GM12873 (cell line): ENCODE measurements around the gene COG3.

Experiments
- CTCF ChIP-seq: IDR thresholded peaks from 2 replicates; pipeline ENCODE4 v1.5.1; 2012; ENCODE audit warnings: low read depth, mild to moderate bottlenecking, moderate library complexity, low read length, control low read depth; ENCODE audit not compliant: insufficient read depth; ENCODE audit errors: missing control alignments

The COG3 gene

GRCh38 chr13:45527699-45528462, 63.1 kb downstream of the COG3 start:
- TF ChIP-seq CTCF, result no peak

- TF ChIP-seq CTCF, result no peak
Observed at GRCh38 chr13:45529758-45530157, 65.0 kb downstream of the COG3 start.

- no peak for TF ChIP-seq CTCF
Observed at GRCh38 chr13:45534604-45535003, 69.9 kb downstream of the COG3 start.

- TF ChIP-seq CTCF, result no peak
Observed at GRCh38 chr13:45536224-45536623, 71.5 kb downstream of the COG3 start.

- no peak for TF ChIP-seq CTCF
Observed at GRCh38 chr13:45537516-45537915, 72.8 kb downstream of the COG3 start.

GRCh38 chr13:45538382-45538781, 73.6 kb downstream of the COG3 start:
- no peak for TF ChIP-seq CTCF

- no peak for TF ChIP-seq CTCF
Observed at GRCh38 chr13:45540195-45540594, 75.5 kb downstream of the COG3 start.
